Measurements from ENCODE around the gene GYPC. TPM values are rescaled to one million over a fixed set of nuclear protein-coding genes. Genes with fewer than 3 reads are reported as not detected.
"Not testable (repeated sequence)": the region's sequence is repeated elsewhere in the genome, so short reads cannot be mapped to it uniquely, and the experiment has no call there.

GYPC gene
- total RNA-seq, 1 experiment from 2014 or later, result 92.9 TPM

DNA sequence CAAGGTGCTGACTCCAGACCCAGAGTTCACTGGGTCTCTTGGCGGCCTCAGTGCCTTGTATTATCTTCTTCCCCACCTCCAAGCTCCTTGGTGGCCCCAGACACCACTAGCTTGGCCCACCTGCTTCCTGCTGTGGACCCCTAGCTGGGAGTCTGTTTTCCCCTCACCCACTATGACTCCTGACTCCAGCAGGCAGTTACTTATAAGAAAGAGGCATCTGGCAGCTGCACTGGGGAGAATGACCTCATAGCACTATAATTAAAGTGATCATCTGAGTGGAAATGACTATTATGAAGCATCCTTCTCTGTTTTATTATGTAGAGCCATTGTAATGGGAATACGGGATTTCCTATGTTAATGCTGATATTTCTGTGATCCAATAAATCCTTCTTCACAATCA lies 32.6 kb downstream of the GYPC start:
- DNase-seq; H3K27me3 ChIP-seq (ENCODE audit: control insufficient read depth, insufficient read depth, low read length); H3K4me3 ChIP-seq (ENCODE audit: insufficient read depth, low read depth, low read length); H3K36me3 ChIP-seq (replicated peaks; ENCODE audit: control insufficient read depth, insufficient read depth, low read length): not testable (repeated sequence)

DNA sequence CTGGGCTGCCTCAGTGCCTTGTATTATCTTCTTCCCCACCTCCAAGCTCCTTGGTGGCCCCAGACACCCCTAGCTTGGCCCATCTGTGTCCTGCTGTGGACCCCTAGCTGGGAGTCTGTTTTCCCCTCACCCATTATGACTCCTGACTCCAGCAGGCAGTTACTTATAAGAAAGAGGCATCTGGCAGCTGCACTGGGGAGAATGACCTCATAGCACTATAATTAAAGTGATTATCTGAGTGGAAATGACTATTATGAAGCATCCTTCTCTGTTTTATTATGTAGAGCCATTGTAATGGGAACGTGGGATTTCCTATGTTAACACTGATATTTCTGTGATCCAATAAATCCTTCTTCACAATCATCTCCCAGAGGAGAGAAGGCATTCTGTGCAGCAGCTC lies 36.3 kb downstream of the GYPC start:
- not testable (repeated sequence) for DNase-seq; H3K4me3 ChIP-seq (ENCODE audit: insufficient read depth, low read depth, low read length); H3K36me3 ChIP-seq (replicated peaks; ENCODE audit: control insufficient read depth, insufficient read depth, low read length); H3K27me3 ChIP-seq (ENCODE audit: control insufficient read depth, insufficient read depth, low read length)

DNA sequence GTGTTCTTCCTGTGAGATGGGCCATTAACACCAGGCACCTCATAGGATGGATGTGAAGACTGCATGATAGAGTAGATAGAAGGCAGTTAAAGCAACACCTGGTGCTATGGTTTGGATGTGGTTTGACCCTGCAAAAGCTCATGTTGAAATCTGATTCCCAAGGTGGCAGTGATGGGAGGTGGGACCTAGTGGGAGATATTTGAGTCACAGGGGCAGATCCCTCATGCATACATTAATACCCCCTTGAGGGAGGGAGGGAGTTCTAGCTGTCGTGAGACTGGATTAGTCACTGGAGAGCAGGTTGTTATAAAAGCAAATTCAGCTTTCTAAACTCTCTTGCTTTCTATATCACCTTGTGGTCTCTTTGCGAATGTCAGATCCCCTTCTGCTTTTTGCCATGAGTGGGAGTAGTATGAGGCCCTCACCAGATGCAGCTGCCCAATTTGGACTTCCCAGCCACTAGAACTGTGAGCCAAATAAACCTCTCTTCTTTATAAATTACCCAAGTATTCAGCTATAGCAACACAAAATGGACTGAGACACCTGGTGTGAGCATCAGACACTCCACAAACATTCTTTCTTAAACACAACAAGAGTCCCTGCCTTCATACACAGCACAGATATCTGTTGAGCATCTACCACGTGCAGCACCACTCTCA lies 37.1 kb downstream of the GYPC start:
- not testable (repeated sequence) for DNase-seq; H3K27me3 ChIP-seq (ENCODE audit: control insufficient read depth, insufficient read depth, low read length); H3K4me3 ChIP-seq (ENCODE audit: insufficient read depth, low read depth, low read length); H3K36me3 ChIP-seq (replicated peaks; ENCODE audit: control insufficient read depth, insufficient read depth, low read length)

DNA sequence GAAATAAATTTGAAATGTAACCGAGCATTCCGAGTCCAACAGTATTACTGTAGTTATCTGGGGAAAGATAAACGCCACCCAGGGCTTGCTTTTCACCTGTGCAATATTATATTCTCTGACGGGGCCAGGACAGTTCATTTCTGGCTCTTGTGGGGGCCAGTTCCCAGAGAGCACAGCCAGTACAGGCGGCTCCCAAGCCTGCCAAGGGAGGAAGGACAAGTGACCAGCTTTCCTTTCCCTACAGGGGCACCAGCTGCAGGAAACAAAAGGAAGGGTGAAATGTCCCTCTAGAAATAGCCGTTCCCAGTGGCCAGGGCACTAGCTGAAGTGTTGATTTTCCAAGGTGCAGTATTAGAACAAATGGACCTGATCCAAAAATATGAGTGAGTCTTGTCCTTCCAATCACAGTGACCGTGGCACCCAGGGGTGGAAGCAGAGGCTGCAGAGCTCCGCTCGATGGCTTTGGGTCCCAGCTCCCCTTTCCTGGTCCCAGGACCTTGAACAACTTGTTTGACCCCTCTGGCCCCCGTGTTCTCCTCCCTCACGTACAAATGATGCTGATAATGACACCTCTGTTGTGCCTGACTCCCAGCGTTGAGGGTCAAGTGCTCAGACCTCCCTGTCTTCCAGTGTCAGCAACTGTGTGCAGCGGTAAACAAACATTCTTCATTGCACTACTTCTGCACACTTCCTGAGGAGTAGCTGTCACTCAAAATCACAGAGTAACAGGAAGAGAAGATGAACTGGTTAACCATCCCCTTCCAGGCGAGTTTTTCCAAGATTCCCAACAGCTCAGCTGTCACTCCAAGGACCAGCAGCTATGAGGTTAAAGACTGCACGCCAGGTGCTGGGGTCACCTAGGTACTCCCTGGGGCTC lies 40.9 kb downstream of the GYPC start:
- Histone ChIP-seq H3K36me3 (replicated peaks; ENCODE audit: control insufficient read depth, insufficient read depth, low read length) (no peaks in the 10 kb centered on the region), H3K27me3 (ENCODE audit: control insufficient read depth, insufficient read depth, low read length) (no peaks in the 10 kb centered on the region), H3K4me3 (ENCODE audit: insufficient read depth, low read depth, low read length) (no peak overlapping the region)
- no peak for DNase-seq

DNA sequence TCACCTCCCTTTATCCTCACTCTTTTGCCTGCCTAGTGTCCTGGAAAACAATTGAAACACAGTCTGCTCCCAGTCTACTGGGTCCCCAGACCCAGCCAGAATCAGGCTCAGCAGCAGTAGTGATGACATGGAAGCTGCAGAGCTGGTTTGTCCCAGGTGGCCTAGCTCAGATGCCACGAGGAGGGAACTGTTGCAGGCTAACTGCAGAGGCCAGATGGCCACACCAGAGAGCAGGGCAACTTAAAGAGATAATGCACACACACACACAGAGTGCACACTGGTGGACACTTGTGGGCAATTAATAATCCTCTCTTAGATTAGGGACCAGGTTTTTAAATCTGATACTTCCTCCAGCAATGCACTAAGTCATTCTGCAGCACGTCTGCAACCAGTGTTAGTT lies 42.4 kb downstream of the GYPC start:
- H3K27me3 ChIP-seq (ENCODE audit: control insufficient read depth, insufficient read depth, low read length), result no peaks in the 10 kb centered on the region
- no peak overlapping the region for H3K4me3 ChIP-seq (ENCODE audit: insufficient read depth, low read depth, low read length)
- no peak for DNase-seq
- H3K36me3 ChIP-seq (replicated peaks; ENCODE audit: control insufficient read depth, insufficient read depth, low read length), result no peaks in the 10 kb centered on the region

DNA sequence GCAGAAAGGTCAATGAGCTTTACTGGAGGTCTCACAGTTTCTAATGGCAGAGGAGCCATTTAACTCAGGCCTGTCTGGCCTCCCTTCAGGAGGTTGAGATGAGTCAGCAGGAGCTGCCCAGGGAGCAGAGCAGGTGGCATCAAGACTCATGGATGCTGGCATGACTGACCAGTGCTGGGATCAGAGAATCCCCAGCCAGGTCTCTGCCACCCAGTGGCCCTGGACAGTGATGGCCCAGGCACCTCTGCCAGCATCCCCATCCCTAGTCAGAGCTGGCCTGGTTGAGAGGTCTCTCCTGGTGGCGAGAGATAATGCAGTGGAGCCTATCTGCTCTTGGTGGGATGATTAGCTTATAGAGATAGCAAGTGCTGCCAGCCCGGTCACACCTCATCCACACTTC lies 43.1 kb downstream of the GYPC start:
- Histone ChIP-seq H3K4me3 (ENCODE audit: insufficient read depth, low read depth, low read length) (no peak overlapping the region), H3K36me3 (replicated peaks; ENCODE audit: control insufficient read depth, insufficient read depth, low read length) (no peaks in the 10 kb centered on the region), H3K27me3 (ENCODE audit: control insufficient read depth, insufficient read depth, low read length) (no peaks in the 10 kb centered on the region)
- DNase-seq, result no peak

DNA sequence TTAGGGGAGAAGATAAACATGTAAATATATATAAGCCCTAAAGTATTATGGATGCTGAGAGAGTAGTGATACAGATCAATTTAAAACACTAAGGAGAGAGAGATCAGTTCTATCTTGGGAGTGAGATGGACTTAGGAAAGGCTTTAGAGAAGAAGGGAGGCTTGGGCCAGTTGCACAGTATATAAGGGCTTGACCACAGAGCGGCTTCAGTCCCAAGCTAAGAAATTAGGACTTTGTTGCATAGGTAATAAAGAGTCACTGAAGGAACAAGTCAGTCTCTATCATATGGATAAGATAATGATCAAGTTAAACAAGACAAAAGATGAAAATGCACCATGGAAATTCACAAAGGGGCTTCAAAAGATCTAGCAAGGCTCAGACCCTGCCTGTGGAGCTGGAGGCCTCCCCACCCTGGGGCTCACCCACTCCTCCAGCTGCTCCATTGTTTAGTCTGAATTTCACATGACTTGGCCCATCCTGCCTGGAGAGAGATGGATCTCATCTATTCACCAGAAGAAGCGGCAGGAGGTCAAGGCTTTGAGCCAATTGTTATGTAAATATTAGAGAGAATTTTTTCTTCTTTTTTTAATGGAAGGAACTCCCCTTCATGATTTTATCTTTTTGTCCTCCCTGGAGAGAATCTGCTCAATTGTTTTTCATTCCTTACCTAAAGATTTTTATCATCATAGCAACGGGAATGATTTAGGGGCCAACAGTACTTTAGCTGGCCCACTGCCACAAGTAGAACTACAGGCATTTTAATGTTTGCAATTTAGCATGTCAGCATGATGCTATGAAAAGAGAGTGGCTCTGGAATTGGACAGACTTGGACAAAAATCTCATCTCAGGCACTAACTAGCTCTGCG lies 44.0 kb downstream of the GYPC start:
- H3K27me3 ChIP-seq (ENCODE audit: control insufficient read depth, insufficient read depth, low read length), result no peaks in the 10 kb centered on the region
- DNase-seq, result no peak
- no peaks in the 10 kb centered on the region for H3K36me3 ChIP-seq (replicated peaks; ENCODE audit: control insufficient read depth, insufficient read depth, low read length)
- H3K4me3 ChIP-seq (ENCODE audit: insufficient read depth, low read depth, low read length), result no peak overlapping the region

DNA sequence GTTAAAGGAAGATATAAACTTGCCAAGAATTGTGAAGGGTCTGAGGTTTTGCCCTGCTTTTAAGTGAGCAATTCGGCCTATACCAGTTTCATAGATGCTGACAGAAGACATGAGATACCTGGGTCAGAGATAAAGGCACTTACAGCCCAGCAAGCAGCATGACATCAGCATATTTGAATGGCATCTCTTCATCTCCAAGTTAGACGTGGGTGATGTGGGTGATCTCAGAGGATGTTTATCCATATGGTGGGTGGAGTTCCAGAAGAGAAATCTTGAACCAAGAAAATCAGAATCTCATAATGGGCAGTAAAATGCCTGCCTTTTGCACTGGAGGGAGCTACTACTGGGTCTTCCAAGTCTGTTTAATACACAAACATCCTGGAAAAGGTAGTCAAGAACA lies 44.7 kb downstream of the GYPC start:
- DNase-seq, result no peak

DNA sequence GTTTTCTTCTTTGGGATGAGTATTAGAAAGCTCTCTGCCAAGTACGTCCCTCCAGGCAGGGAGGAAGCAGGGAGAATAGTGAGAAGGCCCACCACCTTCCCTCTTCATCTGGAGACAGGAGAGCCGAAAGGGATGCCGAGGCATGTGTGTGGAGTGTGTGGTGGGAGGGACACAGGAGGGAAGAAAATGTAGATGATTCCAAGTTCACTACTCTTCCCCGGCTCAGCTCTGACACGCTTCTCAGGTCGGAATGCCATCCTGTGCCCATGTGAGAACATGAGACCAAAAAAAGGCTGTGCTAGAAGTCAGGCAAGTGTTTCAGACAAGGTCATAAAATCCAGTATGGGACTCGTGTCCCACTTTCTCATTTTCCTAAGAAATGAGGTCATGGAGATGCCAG lies 47.4 kb downstream of the GYPC start:
- DNase-seq, result no peak
- Histone ChIP-seq H3K36me3 (replicated peaks; ENCODE audit: control insufficient read depth, insufficient read depth, low read length) (no peaks in the 10 kb centered on the region), H3K4me3 (ENCODE audit: insufficient read depth, low read depth, low read length) (no peak overlapping the region)

More for the DNA sequence above, 44.7 kb downstream of the GYPC start:
- Histone ChIP-seq H3K27me3 (ENCODE audit: control insufficient read depth, insufficient read depth, low read length) (no peaks in the 10 kb centered on the region), H3K4me3 (ENCODE audit: insufficient read depth, low read depth, low read length) (no peak overlapping the region), H3K36me3 (replicated peaks; ENCODE audit: control insufficient read depth, insufficient read depth, low read length) (no peaks in the 10 kb centered on the region)

DNA sequence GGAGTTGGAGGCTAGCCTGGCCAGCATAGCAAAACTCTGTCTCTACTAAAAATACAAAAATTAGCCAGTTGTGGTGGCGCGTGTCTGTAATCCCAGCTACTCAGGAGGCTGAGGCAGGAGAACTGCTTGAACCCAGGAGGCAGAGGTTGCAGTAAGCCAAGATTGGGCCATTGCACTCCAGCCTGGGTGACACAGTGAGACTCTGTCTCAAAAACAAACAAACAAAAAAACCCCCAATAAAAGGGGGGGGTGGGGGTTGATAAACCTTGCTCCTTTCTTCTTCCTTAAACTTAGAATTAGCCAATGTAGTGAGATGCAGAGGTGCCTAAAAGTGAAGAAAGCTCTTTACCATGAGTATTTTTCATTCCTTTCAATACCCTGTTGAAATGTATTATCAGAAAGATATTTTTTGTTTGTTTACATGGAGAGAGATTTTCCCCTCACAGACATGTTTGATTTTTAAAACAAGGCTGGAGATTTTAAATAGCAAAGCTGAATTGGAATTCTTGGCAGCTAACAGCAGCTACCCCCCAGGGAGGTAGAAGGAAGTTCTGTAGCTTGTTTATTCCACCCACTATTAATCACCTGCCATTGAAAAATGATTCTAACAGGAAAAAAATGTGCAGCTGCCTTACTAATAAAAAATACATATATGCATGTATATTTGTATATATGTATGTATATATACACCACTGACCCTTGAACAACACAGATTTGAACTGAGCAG lies 48.6 kb downstream of the GYPC start:
- no peaks in the 10 kb centered on the region for H3K36me3 ChIP-seq (replicated peaks; ENCODE audit: control insufficient read depth, insufficient read depth, low read length)
- no peak for DNase-seq

More for the DNA sequence above, 47.4 kb downstream of the GYPC start:
- no peaks in the 10 kb centered on the region for H3K27me3 ChIP-seq (ENCODE audit: control insufficient read depth, insufficient read depth, low read length)

DNA sequence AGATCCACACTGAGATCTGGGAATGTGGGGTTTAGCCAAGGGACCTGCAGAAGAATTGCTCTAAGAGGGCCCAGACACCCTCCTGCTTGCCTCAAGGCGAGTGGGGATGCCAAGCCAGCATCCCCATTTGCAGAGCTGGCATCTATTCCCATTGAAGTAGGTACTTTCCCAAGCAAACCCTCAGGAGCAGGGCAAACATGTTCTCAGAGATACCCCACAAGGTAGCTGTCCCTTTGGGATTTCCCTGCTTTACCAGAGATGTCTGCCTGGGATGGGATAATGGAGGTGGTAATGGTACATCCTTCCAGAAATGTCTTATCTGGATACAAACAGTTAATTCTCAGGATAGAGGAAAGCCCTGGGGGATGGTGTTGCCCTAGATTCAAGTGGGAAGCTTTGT lies 51.2 kb downstream of the GYPC start:
- no peak overlapping the region for H3K4me3 ChIP-seq (ENCODE audit: insufficient read depth, low read depth, low read length)
- H3K27me3 ChIP-seq (ENCODE audit: control insufficient read depth, insufficient read depth, low read length), result no peaks in the 10 kb centered on the region
- DNase-seq, result no peak
- H3K36me3 ChIP-seq (replicated peaks; ENCODE audit: control insufficient read depth, insufficient read depth, low read length), result no peaks in the 10 kb centered on the region

More for the DNA sequence above, 48.6 kb downstream of the GYPC start:
- H3K27me3 ChIP-seq (ENCODE audit: control insufficient read depth, insufficient read depth, low read length), result no peaks in the 10 kb centered on the region
- no peak overlapping the region for H3K4me3 ChIP-seq (ENCODE audit: insufficient read depth, low read depth, low read length)

DNA sequence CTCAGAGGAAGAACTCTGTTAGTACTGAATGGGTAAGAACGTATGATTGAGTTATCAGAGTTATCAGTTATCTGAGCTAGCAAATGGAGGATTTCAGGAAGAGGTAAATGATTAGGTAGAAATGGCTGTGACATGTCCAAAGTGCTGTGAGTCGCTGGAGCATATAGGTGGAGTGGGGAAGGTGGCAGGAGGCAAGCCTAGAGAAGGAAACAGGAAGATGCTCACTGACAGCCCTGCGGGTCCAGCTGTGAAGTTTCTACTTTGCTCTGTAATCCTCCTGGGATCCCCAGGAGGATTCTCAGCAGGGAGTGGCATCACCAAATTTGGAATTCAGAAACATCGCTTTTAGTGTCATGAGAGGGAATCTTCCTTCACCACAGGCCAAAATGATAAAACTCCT lies 52.0 kb downstream of the GYPC start:
- no peak for DNase-seq

DNA sequence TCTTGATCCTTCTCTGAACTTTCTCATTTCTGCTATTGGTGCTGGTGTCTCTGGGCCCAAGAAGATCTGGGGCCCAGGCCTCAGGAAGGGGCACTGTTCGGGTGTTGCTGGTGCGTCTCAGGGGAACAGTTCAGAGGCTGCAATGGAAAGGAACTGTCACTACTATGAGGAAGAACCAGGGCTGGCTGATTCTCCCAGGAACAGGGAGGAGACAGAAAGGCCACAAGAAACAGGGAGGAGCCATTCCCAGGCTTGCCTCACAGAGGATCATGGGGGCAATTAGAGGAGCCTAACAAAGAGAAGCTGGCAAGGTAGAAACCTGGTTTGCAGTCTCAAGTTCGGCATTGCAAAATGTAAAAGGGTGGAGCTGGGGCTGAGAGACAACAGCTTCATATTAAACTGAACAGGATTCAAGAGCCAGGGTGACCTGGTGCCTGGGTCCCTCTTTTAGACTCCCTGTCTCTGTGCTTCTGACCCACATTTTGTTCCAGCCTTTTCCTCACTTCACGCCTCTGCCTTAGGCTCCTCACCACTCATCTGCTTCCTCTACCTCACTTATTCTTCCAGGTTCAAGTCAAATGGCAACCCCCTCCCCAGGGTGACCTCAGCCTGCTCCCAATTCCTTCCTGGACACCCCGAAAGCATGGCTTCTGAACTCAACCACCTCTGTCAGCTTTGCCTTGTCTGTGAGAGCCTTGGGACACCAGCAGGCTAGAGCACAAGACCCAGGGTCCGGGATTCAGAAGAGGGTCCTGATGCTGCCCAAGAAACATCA lies 58.4 kb downstream of the GYPC start:
- Histone ChIP-seq H3K4me3 (ENCODE audit: insufficient read depth, low read depth, low read length) (no peak overlapping the region), H3K36me3 (replicated peaks; ENCODE audit: control insufficient read depth, insufficient read depth, low read length) (no peaks in the 10 kb centered on the region), H3K27me3 (ENCODE audit: control insufficient read depth, insufficient read depth, low read length) (no peaks in the 10 kb centered on the region)
- no peak for DNase-seq

More for the DNA sequence above, 52.0 kb downstream of the GYPC start:
- Histone ChIP-seq H3K27me3 (ENCODE audit: control insufficient read depth, insufficient read depth, low read length) (no peaks in the 10 kb centered on the region), H3K4me3 (ENCODE audit: insufficient read depth, low read depth, low read length) (no peak overlapping the region), H3K36me3 (replicated peaks; ENCODE audit: control insufficient read depth, insufficient read depth, low read length) (no peaks in the 10 kb centered on the region)
